Stimulated activated CD4-positive, alpha-beta T cell treated with anti-CD3 and anti-CD28 coated beads, Interleukin-15, amount 100 ng/mL, for 48 hours (primary cell): Measurements from ENCODE around the gene FAM53A.
"Not testable (repeated sequence)": the region's sequence is repeated elsewhere in the genome, so short reads cannot be mapped to it uniquely, and the experiment has no call there.

ENCODE experiments used
- DNase-seq, 2 donors: peaks; one replicate each; pipeline ENCODE4 v3.0.0-alpha.2; 2020; ENCODE audit warnings: low read depth in 2 of 2

The FAM53A gene

GRCh38 chr4:1622956-1623355 lies 61.2 kb downstream of the FAM53A start:
- DNase-seq = no peak

- DNase-seq = no peak
Observed at GRCh38 chr4:1622238-1622637, 61.9 kb downstream of the FAM53A start.

- no peak for DNase-seq
Observed at GRCh38 chr4:1621526-1621925, 62.6 kb downstream of the FAM53A start.

GRCh38 chr4:1619151-1619672 lies 64.9 kb downstream of the FAM53A start:
- no peak for DNase-seq

- DNase-seq = no peak
Observed at GRCh38 chr4:1618438-1618837, 65.7 kb downstream of the FAM53A start.

- DNase-seq = no peak
Observed at GRCh38 chr4:1616557-1616930, 67.6 kb downstream of the FAM53A start.

GRCh38 chr4:1615786-1616556 lies 68.1 kb downstream of the FAM53A start:
- DNase-seq = no peak

- DNase-seq = no peak
Observed at GRCh38 chr4:1614854-1615595, 69.1 kb downstream of the FAM53A start.

GRCh38 chr4:1614502-1614853 lies 69.6 kb downstream of the FAM53A start:
- DNase-seq = no peak

- no peak for DNase-seq
Observed at GRCh38 chr4:1614049-1614448, 70.1 kb downstream of the FAM53A start.

- DNase-seq = no peak
Observed at GRCh38 chr4:1613099-1613495, 71.0 kb downstream of the FAM53A start.

GRCh38 chr4:1612278-1613098 lies 71.6 kb downstream of the FAM53A start:
- no peak for DNase-seq

GRCh38 chr4:1611501-1611870 lies 72.6 kb downstream of the FAM53A start:
- DNase-seq = no peak

- no peak for DNase-seq
Observed at GRCh38 chr4:1610791-1611500, 73.2 kb downstream of the FAM53A start.

- no peak for DNase-seq
Observed at GRCh38 chr4:1609901-1610790, 74.0 kb downstream of the FAM53A start.

- no peak for DNase-seq
Observed at GRCh38 chr4:1608821-1609500, 75.2 kb downstream of the FAM53A start.

- no peak for DNase-seq
Observed at GRCh38 chr4:1608196-1608820, 75.8 kb downstream of the FAM53A start.

GRCh38 chr4:1607436-1608195 lies 76.5 kb downstream of the FAM53A start:
- not testable (repeated sequence) for DNase-seq

- DNase-seq = no peak
Observed at GRCh38 chr4:1604706-1605205, 79.4 kb downstream of the FAM53A start.
